RPMI8226 (cell line): Measurements from ENCODE around the gene CABP7.

Experiments
- DNase-seq: peaks from one replicate; pipeline ENCODE4 v3.0.0-alpha.2; 2015

Gene CABP7

GRCh38 chr22:29723766-29724165 lies 4.0 kb downstream of the CABP7 start:
- no peak for DNase-seq

GRCh38 chr22:29724843-29725242 lies 5.0 kb downstream of the CABP7 start:
- DNase-seq = no peak

GRCh38 chr22:29726106-29726505 lies 6.3 kb downstream of the CABP7 start:
- DNase-seq = no peak

GRCh38 chr22:29726512-29727130 lies 6.8 kb downstream of the CABP7 start:
- no peak for DNase-seq

GRCh38 chr22:29727131-29727523 lies 7.3 kb downstream of the CABP7 start:
- DNase-seq = peak; percentile 44

- no peak for DNase-seq
Measured at GRCh38 chr22:29729161-29729560, 9.4 kb downstream of the CABP7 start.

- DNase-seq = no peak
Measured at GRCh38 chr22:29731058-29731850, 11.5 kb downstream of the CABP7 start.

GRCh38 chr22:29732883-29733282 lies 13.1 kb downstream of the CABP7 start:
- DNase-seq = no peak

- no peak for DNase-seq
Measured at GRCh38 chr22:29733362-29734201, 13.8 kb downstream of the CABP7 start.

GRCh38 chr22:29734406-29734805 lies 14.6 kb downstream of the CABP7 start:
- DNase-seq = no peak

- DNase-seq = no peak
Measured at GRCh38 chr22:29734838-29735237, 15.0 kb downstream of the CABP7 start.

GRCh38 chr22:29735416-29735815 lies 15.6 kb downstream of the CABP7 start:
- DNase-seq = no peak

- DNase-seq = no peak
Measured at GRCh38 chr22:29737251-29738117, 17.7 kb downstream of the CABP7 start.

GRCh38 chr22:29738118-29738815 lies 18.5 kb downstream of the CABP7 start:
- DNase-seq = no peak

GRCh38 chr22:29739346-29739875 lies 19.6 kb downstream of the CABP7 start:
- DNase-seq = no peak

GRCh38 chr22:29740216-29740615 lies 20.4 kb downstream of the CABP7 start:
- DNase-seq = no peak

GRCh38 chr22:29741926-29742325 lies 22.1 kb downstream of the CABP7 start:
- no peak for DNase-seq

- DNase-seq = no peak
Measured at GRCh38 chr22:29742326-29742725, 22.5 kb downstream of the CABP7 start.

GRCh38 chr22:29744902-29745301 lies 25.1 kb downstream of the CABP7 start:
- no peak for DNase-seq

- DNase-seq = no peak
Measured at GRCh38 chr22:29747832-29748231, 28.0 kb downstream of the CABP7 start.

GRCh38 chr22:29748248-29748893 lies 28.6 kb downstream of the CABP7 start:
- DNase-seq = no peak
